Measurements from ENCODE around the gene RFTN1. TPM values are rescaled to one million over a fixed set of nuclear protein-coding genes. Genes with fewer than 3 reads are reported as not detected.

Gene RFTN1
- total RNA-seq, 1 experiment from 2014 or later = 2.2 TPM

- H3K27me3 Mint-ChIP-seq (ENCODE audit: low read depth) = peaks cover 2% of the 10 kb centered on the region; the same call in 1 of the 2 replicates
- Histone ChIP-seq H3K27ac (ENCODE audit: insufficient read length, low read depth, low read length) (no peak overlapping the region), H3K4ac (ENCODE audit: low read depth, low read length) (no peak overlapping the region), H3T11ph (ENCODE audit: low read length) (no peak overlapping the region), H3K4me1 (ENCODE audit: insufficient read depth, low read length) (peaks cover 6% of the 10 kb centered on the region), H2BK120ac (ENCODE audit: low read depth, low read length, poor library complexity, severe bottlenecking) (no peak overlapping the region), H2AFZ (ENCODE audit: low read length) (no peak overlapping the region), H2AK5ac (ENCODE audit: insufficient read length, low read length) (no peak overlapping the region), H4K8ac (replicated peaks; ENCODE audit: insufficient read length, low read depth, low read length) (no peak overlapping the region), H3K14ac (ENCODE audit: insufficient read depth, low read length) (no peak overlapping the region), H2BK20ac (ENCODE audit: low read depth, low read length, poor library complexity, severe bottlenecking) (no peak overlapping the region), H3K23ac (ENCODE audit: insufficient read length, low read depth, low read length) (no peak overlapping the region), H4K91ac (ENCODE audit: insufficient read length, low read depth, low read length) (no peak overlapping the region), H3K23me2 (ENCODE audit: insufficient read length, low read depth, low read length, poor library complexity, severe bottlenecking) (no peaks in the 10 kb centered on the region), H4K20me1 (ENCODE audit: control insufficient read depth, insufficient read depth, insufficient read length) (no peaks in the 10 kb centered on the region), H3K27me3 (ENCODE audit: insufficient read depth, low read length) (no peaks in the 10 kb centered on the region), H2BK15ac (ENCODE audit: low read depth, low read length) (no peak overlapping the region), H3K79me2 (ENCODE audit: insufficient read depth, low read length) (no peaks in the 10 kb centered on the region), H3K9ac (ENCODE audit: extremely low read depth, insufficient read length, low read length) (no peak overlapping the region), H3K56ac (ENCODE audit: insufficient read length, low read depth, low read length) (no peak overlapping the region), H3K18ac (ENCODE audit: insufficient read length, low read depth, low read length) (no peak overlapping the region), H3K79me1 (ENCODE audit: insufficient read depth, low read depth, low read length, poor library complexity, severe bottlenecking) (no peaks in the 10 kb centered on the region), H3K4me2 (ENCODE audit: insufficient read depth, insufficient read length, low read length) (no peak overlapping the region), H3K9me3 (ENCODE audit: control insufficient read depth, low read depth, low read length) (no peaks in the 10 kb centered on the region), H4K5ac (ENCODE audit: insufficient read length, low read depth, low read length) (no peak overlapping the region), H2BK12ac (ENCODE audit: insufficient read length, low read depth, low read length) (no peak overlapping the region), H2BK5ac (ENCODE audit: insufficient read length, low read length) (no peak overlapping the region)
- TF ChIP-seq CTCF (conservative IDR thresholded peaks at IDR 0.05) = no peak
- H3K27ac Mint-ChIP-seq = no peak overlapping the region
- H3K4me3 Mint-ChIP-seq = no peak overlapping the region
- peaks cover 17 to 24% of the 10 kb centered on the region in 2 experiments for H3K4me1 Mint-ChIP-seq
- peaks cover 0 to 4% (median 3%) of the 10 kb centered on the region in 3 experiments; a peak in 3 of 7 replicates for H3K36me3 Mint-ChIP-seq (ENCODE audit: insufficient read depth in 1 of 3, low read depth in 3 of 3)
- WGBS (ENCODE audit: extremely low coverage, insufficient read length, low lambda C conversion rate) = no CpG with 5 or more reads among the region's 2 CpGs
- no peak for DNase-seq
- no peaks in the 10 kb centered on the region; a peak in 1 of 5 replicates for H3K9me3 Mint-ChIP-seq
Measured at GRCh38 chr3:16352428-16352827, 161.1 kb downstream of the RFTN1 start.
